ENCODE data around the gene TRERF1. TPM values are rescaled to one million over a fixed set of nuclear protein-coding genes. Genes with fewer than 3 reads are reported as not detected.

TRERF1 gene
- total RNA-seq, 4 donors from 2014 or later, result 2.5 to 8.0 (median 3.4) TPM

GRCh38 chr6:42292004-42292740 lies 159.6 kb downstream of the TRERF1 start:
- H3K9me3 ChIP-seq, result no peaks in the 10 kb centered on the region
- peak overlapping the region in 2 of 4 donors; percentile 27 to 44 for H3K27ac ChIP-seq
- in situ Hi-C loops (cut with MboI; ENCODE audit: low pct_ligation_motif_present in 1 of 4, low pct_unique_long_range_greater_than_20kb in 1 of 4, low sequenced_read_pairs in 3 of 4), result no loop called here
- DNase-seq, result no peak
- H3K4me3 ChIP-seq, result no peak overlapping the region
- peaks cover 0 to 15% (median 4%) of the 10 kb centered on the region in 4 donors for H3K4me1 ChIP-seq
- no peaks in the 10 kb centered on the region for H3K27me3 ChIP-seq
- intact Hi-C loops (cut with DNase I; ENCODE audit: low total_unique reads), result no loop called here
- WGBS, 2 donors (ENCODE audit: low coverage in 1 of 2), result 73% methylated on average over 5 to 9 of the region's 9 CpGs
- no peaks in the 10 kb centered on the region for H3K36me3 ChIP-seq
- no peak for TF ChIP-seq EP300 (IDR thresholded peaks at IDR 0.05; ENCODE audit: low read depth)
- TF ChIP-seq POLR2A (IDR thresholded peaks at IDR 0.05), result no peak
- TF ChIP-seq POLR2AphosphoS5 (IDR thresholded peaks at IDR 0.05), result no peak
- no peak for TF ChIP-seq CTCF (IDR thresholded peaks at IDR 0.05)

GRCh38 chr6:42287756-42288155 lies 164.0 kb downstream of the TRERF1 start:
- WGBS, 2 donors (ENCODE audit: low coverage in 1 of 2), result 71 to 85% methylated on average over 2 of the region's 2 CpGs
- DNase-seq, result no peak
- intact Hi-C loops (cut with DNase I; ENCODE audit: low total_unique reads) (no loop called here), in situ Hi-C loops (cut with MboI; ENCODE audit: low pct_ligation_motif_present in 1 of 4, low pct_unique_long_range_greater_than_20kb in 1 of 4, low sequenced_read_pairs in 3 of 4) (no loop called here)
- no peaks in the 10 kb centered on the region for H3K4me1 ChIP-seq
- H3K27ac ChIP-seq, result no peak overlapping the region
- no peaks in the 10 kb centered on the region for H3K36me3 ChIP-seq
- H3K9me3 ChIP-seq, result no peaks in the 10 kb centered on the region
- no peak overlapping the region for H3K4me3 ChIP-seq
- no peak for TF ChIP-seq CTCF (IDR thresholded peaks at IDR 0.05)
- no peak for TF ChIP-seq EP300 (IDR thresholded peaks at IDR 0.05; ENCODE audit: low read depth)
- TF ChIP-seq POLR2A (IDR thresholded peaks at IDR 0.05), result no peak
- TF ChIP-seq POLR2AphosphoS5 (IDR thresholded peaks at IDR 0.05), result no peak
- H3K27me3 ChIP-seq, result no peaks in the 10 kb centered on the region

DNA sequence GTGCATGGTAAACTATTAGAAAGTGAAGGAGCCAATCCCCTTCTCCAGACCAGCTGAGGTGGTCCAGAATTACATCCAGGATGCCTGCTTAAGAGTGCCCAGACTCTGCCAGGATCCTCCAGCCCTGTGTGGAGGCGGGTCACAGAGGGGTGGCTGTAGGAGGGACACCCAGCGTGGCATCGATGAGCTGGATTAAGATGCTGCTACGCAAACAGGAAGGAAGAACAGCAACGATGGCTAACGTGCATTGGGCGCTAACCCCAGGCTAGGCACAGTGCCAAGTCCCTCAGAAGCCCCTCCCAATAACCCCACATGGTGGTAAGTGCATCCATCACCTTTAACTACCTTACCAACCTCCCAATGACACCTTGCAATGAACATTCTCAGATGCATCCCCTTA lies 170.2 kb downstream of the TRERF1 start:
- Histone ChIP-seq H3K27me3 (no peaks in the 10 kb centered on the region), H3K4me3 (no peak overlapping the region), H3K9me3 (no peaks in the 10 kb centered on the region), H3K4me1 (peaks cover 17 to 28% (median 18%) of the 10 kb centered on the region in 4 donors), H3K36me3 (no peaks in the 10 kb centered on the region), H3K27ac (no peak overlapping the region)
- peak; percentile 21 for DNase-seq
- intact Hi-C loops (cut with DNase I; ENCODE audit: low total_unique reads) (no loop called here), in situ Hi-C loops (cut with MboI; ENCODE audit: low pct_ligation_motif_present in 1 of 4, low pct_unique_long_range_greater_than_20kb in 1 of 4, low sequenced_read_pairs in 3 of 4) (no loop called here)
- WGBS, 2 donors (ENCODE audit: low coverage in 1 of 2), result 51% methylated on average over 6 of the region's 7 CpGs; no CpG with 5 or more reads in 1 of the 2 donors
- TF ChIP-seq CTCF (IDR thresholded peaks at IDR 0.05) (no peak), EP300 (IDR thresholded peaks at IDR 0.05; ENCODE audit: low read depth) (no peak), POLR2A (IDR thresholded peaks at IDR 0.05) (no peak), POLR2AphosphoS5 (IDR thresholded peaks at IDR 0.05) (no peak)

GRCh38 chr6:42280966-42281533 lies 170.7 kb downstream of the TRERF1 start:
- peak overlapping the region in 2 of 4 donors; percentile 55 to 57 for H3K27ac ChIP-seq
- H3K4me3 ChIP-seq, result no peak overlapping the region
- no peaks in the 10 kb centered on the region for H3K36me3 ChIP-seq
- TF ChIP-seq CTCF (IDR thresholded peaks at IDR 0.05) (no peak), POLR2AphosphoS5 (IDR thresholded peaks at IDR 0.05) (no peak), EP300 (IDR thresholded peaks at IDR 0.05; ENCODE audit: low read depth) (no peak), POLR2A (IDR thresholded peaks at IDR 0.05) (no peak)
- no peak for DNase-seq
- peaks cover 17 to 31% (median 18%) of the 10 kb centered on the region in 4 donors for H3K4me1 ChIP-seq
- in situ Hi-C loops (cut with MboI; ENCODE audit: low pct_ligation_motif_present in 1 of 4, low pct_unique_long_range_greater_than_20kb in 1 of 4, low sequenced_read_pairs in 3 of 4), result no loop called here
- H3K27me3 ChIP-seq, result no peaks in the 10 kb centered on the region
- intact Hi-C loops (cut with DNase I; ENCODE audit: low total_unique reads), result no loop called here
- H3K9me3 ChIP-seq, result no peaks in the 10 kb centered on the region
- WGBS, 2 donors (ENCODE audit: low coverage in 1 of 2), result 75 to 93% methylated on average over 2 to 5 of the region's 5 CpGs

All from transverse colon (tissue), 4 donors.